GM12891 (cell line): ENCODE measurements around the gene PAM16.

Experiments used
- PAX5 ChIP-seq: IDR thresholded peaks from 2 replicates; pipeline ENCODE4 v1.6.1; 2011; ENCODE audit warnings: low read length, moderate library complexity, mild to moderate bottlenecking; ENCODE audit not compliant: insufficient read depth, severe bottlenecking
- POLR2A ChIP-seq: IDR thresholded peaks from 2 replicates; pipeline ENCODE4 v1.6.1; 2011; ENCODE audit warnings: low read depth, low read length, control low read depth
- POLR2AphosphoS5 ChIP-seq: IDR thresholded peaks from 2 replicates; pipeline ENCODE4 v1.6.1; 2011; ENCODE audit warnings: low read depth, low read length, control low read depth
- POU2F2 ChIP-seq: IDR thresholded peaks from 2 replicates; pipeline ENCODE4 v1.6.1; 2011; ENCODE audit warnings: low read depth, mild to moderate bottlenecking, control low read depth, low read length, moderate library complexity
- TAF1 ChIP-seq: IDR thresholded peaks from 2 replicates; pipeline ENCODE4 v1.6.1; 2011; ENCODE audit warnings: low read depth, low read length, control low read depth

GRCh38 chr16:4318451-4318910 is 32.6 kb downstream of the PAM16 start:
- TF ChIP-seq POLR2A, result no peak
- no peak for TF ChIP-seq POLR2AphosphoS5
- TF ChIP-seq TAF1, result no peak
- no peak for TF ChIP-seq PAX5
- no peak for TF ChIP-seq POU2F2
